Bronchial smooth muscle cell (primary cell): ENCODE data around the gene C1QTNF9B. TPM values are rescaled to one million over a fixed set of nuclear protein-coding genes. Genes with fewer than 3 reads are reported as not detected.

ENCODE experiments used
- total RNA-seq: library from RNA; depleted of rRNA; stranded (reverse); fragments of >200 nt; gene quantifications from 2 replicates; pipeline ENCODE4 v1.2.1, GENCODE V29; 2014

The C1QTNF9B gene
- total RNA-seq: 0.43 and 0.95 TPM in 2 replicates

GRCh38 chr13:23897452-23897919 lies at the start of gene C1QTNF9B:
C1QTNF9B (minus strand) TSS chr13:23897502.

GRCh38 chr13:23888658-23889614 lies 8.4 kb downstream of the C1QTNF9B start, which contains the start of gene MIPEP:
MIPEP (minus strand) TSS chr13:23889400; CDS start chr13:23889320, 80 bp downstream.

Other genes starting within 250 kb of the C1QTNF9B start
- 65.4 and 68.1 TPM in 2 replicates for gene MIPEP, start 8.1 kb downstream of the C1QTNF9B start, total RNA-seq